HL-60 (cell line): Measurements from ENCODE around the gene ADAMTS12.

Source experiments
- CTCF ChIP-seq: IDR thresholded peaks from one replicate; pipeline ENCODE4 v1.5.1; 2011; ENCODE audit warnings: low read length, control low read depth, inconsistent platforms; ENCODE audit not compliant: insufficient read depth
- POLR2AphosphoS5 ChIP-seq: IDR thresholded peaks from 2 replicates; pipeline ENCODE4 v1.6.1; 2012; ENCODE audit warnings: low read depth

GRCh38 chr5:33579789-33580188, 312.0 kb downstream of the ADAMTS12 start:
- TF ChIP-seq CTCF: no peak
- TF ChIP-seq POLR2AphosphoS5: no peak
